OCI-M1 (cell line): Measurements from ENCODE around the gene IGLL1.

Source experiments
- DNase-seq: peaks from one replicate; lab custom pipeline; 2025; lab: John Stamatoyannopoulos, UW

Gene IGLL1

DNA sequence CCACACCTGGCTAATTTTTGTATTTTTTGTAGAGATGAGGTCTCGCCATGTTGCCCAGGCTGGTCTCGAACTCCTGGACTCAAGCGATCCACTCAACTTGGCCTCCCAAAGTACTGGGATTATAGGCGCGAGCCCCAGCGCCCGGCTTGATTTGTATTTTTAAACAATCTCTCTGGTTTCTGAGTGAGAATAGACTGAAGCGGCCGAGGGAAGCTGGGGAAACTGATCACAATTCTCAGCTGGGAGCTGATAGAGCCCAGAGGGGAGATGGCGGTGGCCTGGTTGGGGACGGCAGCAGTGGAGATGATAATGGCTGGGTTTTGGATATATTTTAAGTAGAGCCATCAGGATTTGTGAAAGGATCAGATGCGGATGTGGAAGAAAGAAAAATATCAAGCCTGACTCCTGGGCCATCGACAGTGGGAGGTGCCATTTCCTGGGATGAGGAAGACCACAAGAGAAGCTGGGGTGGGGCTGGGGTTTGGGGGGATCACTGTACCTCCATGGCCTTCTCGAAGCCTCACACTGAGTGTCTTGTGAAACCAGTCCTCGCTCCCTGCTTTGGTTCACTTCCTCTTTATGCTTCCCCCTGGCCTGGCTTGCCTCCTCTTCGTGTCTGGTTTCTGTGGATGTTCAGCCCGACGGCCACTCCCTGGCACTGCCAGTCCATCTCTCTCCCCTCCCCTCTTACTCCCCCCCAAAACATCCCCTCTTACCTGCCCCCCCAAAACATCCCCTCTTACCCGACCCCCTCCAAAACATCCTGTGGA is 51.9 kb downstream of the IGLL1 start:
- peak; percentile 26 for DNase-seq

DNA sequence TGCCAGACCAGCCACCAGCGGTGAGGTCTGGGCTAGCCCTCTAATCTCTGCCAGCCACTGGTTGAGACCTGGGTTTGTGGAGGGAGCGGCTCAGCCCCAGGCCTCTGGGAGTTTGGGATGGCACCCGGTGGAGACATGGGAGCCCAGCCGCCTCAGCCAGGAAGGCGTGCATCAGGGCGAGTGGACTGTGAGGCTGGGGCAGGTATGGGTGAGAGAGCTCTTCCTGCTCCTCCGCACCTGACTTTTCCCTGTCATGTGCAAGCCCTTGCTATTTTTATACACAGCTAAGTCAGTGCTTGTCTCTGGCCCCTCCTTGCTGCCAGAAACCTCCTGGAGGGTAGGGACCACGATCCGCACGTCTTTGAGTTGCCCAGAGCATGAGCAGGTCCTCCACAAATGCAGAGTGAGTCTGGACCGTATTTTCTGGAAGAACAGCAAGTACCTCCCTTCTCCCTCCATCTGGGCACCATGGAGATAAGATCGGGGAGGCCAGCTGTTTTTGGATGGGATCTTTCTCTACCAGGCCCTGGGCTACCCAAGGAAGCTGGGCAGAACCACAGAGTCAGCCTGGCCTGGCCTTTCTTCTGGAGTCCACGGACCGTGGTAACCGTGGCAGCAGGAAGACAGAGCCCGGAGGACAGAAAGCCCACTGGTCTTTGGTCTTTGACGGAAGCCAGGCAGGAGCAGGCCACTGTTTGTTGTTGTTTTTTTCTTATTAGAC is 53.3 kb downstream of the IGLL1 start:
- DNase-seq, result no peak

DNA sequence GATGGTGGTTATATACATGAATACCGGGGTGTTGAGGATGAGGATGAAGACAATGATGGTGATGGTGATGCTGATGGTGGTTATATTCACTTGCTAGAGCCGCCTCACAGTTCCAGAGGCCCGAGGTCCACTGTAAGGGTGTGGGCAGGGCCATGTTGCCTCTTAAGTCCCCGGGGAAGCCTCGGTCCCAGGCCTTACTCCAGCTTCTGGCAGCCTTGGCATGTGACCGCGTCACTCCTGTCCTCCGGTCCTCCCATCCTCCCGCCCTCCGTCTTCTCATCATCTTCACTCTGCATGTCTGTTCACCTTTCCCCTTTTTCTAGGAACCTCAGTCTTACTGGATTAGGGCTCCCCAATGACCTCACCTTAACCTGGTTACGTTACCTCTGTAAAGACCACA is 54.6 kb downstream of the IGLL1 start:
- DNase-seq, result no peak

DNA sequence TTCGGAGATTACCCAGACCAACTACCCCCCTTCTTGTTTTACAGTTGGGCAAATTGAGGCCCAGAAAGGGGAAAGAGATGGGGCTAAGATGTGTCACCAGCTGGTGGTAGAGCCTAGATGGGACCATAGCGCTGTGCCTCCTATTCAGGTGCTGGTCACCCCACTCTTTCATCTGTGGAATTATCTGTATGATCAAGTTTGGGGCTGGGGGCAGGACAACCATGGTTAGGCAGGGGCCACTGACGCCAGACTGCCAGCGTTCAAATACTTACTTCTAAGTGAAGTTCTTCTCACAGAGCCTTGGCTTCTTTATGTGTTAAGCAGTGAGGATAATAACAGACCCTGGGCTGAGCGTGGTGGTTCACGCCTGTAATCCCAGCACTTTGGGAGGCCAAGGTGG is 55.9 kb downstream of the IGLL1 start:
- DNase-seq, result no peak

- DNase-seq, result no peak
Measured at GRCh38 chr22:23523713-23524112, 56.4 kb downstream of the IGLL1 start.
